Stomach (tissue), 4 donors: ENCODE results near the gene ACTL8.

Experiments
- POLR2A ChIP-seq, 4 donors: fragments of 450-650 bp; IDR thresholded peaks; one replicate each; pipeline ENCODE4 v1.6.1; 2016; ENCODE audit warnings: antibody characterized with exemption in 4 of 4, control low read depth in 2 of 4, mild to moderate bottlenecking in 1 of 4, moderate library complexity in 1 of 4
- TF ChIP-seq, protein P1 (sequence below), 7 experiments: fragments of 450-650 bp in 4 of 7; fragments of 200-600 bp in 3 of 7; sonication (generic) in 3 of 7; IDR thresholded peaks; one replicate each; pipeline ENCODE4 v1.5.1; 2016 to 2019; ENCODE audit warnings: antibody characterized with exemption in 7 of 7, control low read depth in 2 of 7, mild to moderate bottlenecking in 1 of 7

GRCh38 chr1:17866740-17867029 lies 111.6 kb downstream of the ACTL8 start:
- TF ChIP-seq, protein P1, sequence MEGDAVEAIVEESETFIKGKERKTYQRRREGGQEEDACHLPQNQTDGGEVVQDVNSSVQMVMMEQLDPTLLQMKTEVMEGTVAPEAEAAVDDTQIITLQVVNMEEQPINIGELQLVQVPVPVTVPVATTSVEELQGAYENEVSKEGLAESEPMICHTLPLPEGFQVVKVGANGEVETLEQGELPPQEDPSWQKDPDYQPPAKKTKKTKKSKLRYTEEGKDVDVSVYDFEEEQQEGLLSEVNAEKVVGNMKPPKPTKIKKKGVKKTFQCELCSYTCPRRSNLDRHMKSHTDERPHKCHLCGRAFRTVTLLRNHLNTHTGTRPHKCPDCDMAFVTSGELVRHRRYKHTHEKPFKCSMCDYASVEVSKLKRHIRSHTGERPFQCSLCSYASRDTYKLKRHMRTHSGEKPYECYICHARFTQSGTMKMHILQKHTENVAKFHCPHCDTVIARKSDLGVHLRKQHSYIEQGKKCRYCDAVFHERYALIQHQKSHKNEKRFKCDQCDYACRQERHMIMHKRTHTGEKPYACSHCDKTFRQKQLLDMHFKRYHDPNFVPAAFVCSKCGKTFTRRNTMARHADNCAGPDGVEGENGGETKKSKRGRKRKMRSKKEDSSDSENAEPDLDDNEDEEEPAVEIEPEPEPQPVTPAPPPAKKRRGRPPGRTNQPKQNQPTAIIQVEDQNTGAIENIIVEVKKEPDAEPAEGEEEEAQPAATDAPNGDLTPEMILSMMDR (IDR thresholded peaks at IDR 0.05), result no peak
- TF ChIP-seq POLR2A (IDR thresholded peaks at IDR 0.05), result no peak
